Activated naive CD4-positive, alpha-beta T cell treated with anti-CD3 and anti-CD28 coated beads, Interleukin-2, amount 50 U/mL, for 24 hours (primary cell): Measurements from ENCODE around the gene CNDP2.

Experiments used
- H3K27ac Mint-ChIP-seq: one replicate; pipeline ENCODE4 v1.8.0; 2021; ENCODE audit warnings: mild to moderate bottlenecking, mixed read lengths
- H3K27me3 Mint-ChIP-seq: one replicate; pipeline ENCODE4 v1.8.0; 2021; ENCODE audit warnings: mixed read lengths
- H3K36me3 Mint-ChIP-seq: one replicate; pipeline ENCODE4 v1.8.0; 2021; ENCODE audit warnings: mixed read lengths
- H3K4me1 Mint-ChIP-seq: one replicate; pipeline ENCODE4 v1.8.0; 2021; ENCODE audit warnings: mixed read lengths
- H3K4me3 Mint-ChIP-seq: one replicate; pipeline ENCODE4 v1.8.0; 2021; ENCODE audit warnings: mild to moderate bottlenecking, mixed read lengths
- H3K9me3 Mint-ChIP-seq: one replicate; pipeline ENCODE4 v1.8.0; 2021; ENCODE audit warnings: mixed read lengths

Gene CNDP2

GRCh38 chr18:74506448-74507084, 10.4 kb downstream of the CNDP2 start:
- H3K4me3 Mint-ChIP-seq = no peak overlapping the region
- peaks cover 28% of the 10 kb centered on the region for H3K36me3 Mint-ChIP-seq
- no peaks in the 10 kb centered on the region for H3K9me3 Mint-ChIP-seq
- no peak overlapping the region for H3K27ac Mint-ChIP-seq
- H3K4me1 Mint-ChIP-seq = peaks cover 26% of the 10 kb centered on the region
- no peaks in the 10 kb centered on the region for H3K27me3 Mint-ChIP-seq

DNA sequence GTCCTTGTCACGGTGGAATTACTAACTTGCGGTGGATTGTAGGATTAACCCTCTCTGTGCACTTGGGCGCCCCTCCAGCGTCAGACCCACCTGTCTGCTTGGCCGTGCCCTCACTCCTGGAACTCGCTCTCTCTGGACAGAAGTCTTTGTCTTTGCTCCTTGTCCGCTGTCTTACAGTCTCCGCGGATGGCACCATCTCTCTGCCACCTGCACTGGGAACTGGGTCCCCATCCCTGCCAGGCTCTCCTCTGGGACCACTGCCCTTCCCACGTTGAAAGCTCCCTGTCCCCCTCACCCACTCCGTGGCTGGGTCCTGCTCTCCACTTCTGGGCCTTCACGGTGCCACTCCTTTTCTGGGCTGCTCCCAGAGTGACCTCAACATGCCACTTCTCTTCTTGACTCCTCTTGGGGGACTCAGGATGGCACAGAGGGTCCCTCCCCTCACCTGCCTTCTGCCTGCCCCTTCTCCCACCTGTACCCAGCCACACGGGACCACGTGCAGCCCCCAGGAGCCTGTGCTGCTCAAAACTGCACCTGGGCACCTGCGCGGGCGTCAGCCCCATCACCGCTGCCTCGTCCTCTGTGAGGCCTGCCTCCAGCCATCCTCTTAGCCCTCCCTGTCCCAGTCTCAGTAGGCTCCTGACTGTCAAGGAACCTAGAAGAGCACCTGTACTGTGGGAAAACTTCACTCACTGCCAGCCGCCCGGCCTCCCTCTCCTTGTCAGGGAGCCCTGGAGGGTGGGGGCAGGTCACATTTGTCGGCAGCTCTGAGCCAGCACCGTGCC, 11.1 kb downstream of the CNDP2 start:
- H3K4me1 Mint-ChIP-seq = peaks cover 22% of the 10 kb centered on the region
- H3K36me3 Mint-ChIP-seq = peaks cover 28% of the 10 kb centered on the region
- no peak overlapping the region for H3K27ac Mint-ChIP-seq
- no peaks in the 10 kb centered on the region for H3K9me3 Mint-ChIP-seq
- H3K4me3 Mint-ChIP-seq = no peak overlapping the region
- no peaks in the 10 kb centered on the region for H3K27me3 Mint-ChIP-seq

GRCh38 chr18:74507927-74508326, 11.8 kb downstream of the CNDP2 start:
- H3K27ac Mint-ChIP-seq = no peak overlapping the region
- H3K4me3 Mint-ChIP-seq = no peak overlapping the region
- no peaks in the 10 kb centered on the region for H3K27me3 Mint-ChIP-seq
- H3K36me3 Mint-ChIP-seq = peaks cover 30% of the 10 kb centered on the region
- H3K4me1 Mint-ChIP-seq = peaks cover 20% of the 10 kb centered on the region
- no peaks in the 10 kb centered on the region for H3K9me3 Mint-ChIP-seq

DNA sequence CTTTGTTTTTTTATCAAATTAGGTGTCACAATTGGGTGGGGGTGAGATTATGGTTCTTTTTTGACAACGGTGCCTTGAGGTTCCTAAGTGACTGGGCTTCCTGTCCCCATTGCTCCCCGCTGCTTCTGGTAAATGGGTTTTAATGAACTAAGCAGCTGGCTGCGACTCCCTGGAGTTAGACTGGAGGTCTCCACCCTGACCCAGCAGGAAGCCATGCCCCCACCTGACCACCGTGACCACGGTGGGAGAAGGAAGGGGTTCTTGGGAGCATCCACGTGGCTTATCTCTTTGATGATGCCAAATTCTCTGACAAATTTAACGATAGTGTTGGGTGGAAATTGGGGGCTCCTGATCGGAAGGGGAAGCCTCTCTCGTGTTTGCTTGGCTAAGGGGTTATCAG, 12.2 kb downstream of the CNDP2 start:
- H3K27ac Mint-ChIP-seq = no peak overlapping the region
- no peaks in the 10 kb centered on the region for H3K27me3 Mint-ChIP-seq
- peaks cover 27% of the 10 kb centered on the region for H3K36me3 Mint-ChIP-seq
- H3K4me1 Mint-ChIP-seq = peaks cover 16% of the 10 kb centered on the region
- H3K4me3 Mint-ChIP-seq = no peak overlapping the region
- H3K9me3 Mint-ChIP-seq = no peaks in the 10 kb centered on the region

DNA sequence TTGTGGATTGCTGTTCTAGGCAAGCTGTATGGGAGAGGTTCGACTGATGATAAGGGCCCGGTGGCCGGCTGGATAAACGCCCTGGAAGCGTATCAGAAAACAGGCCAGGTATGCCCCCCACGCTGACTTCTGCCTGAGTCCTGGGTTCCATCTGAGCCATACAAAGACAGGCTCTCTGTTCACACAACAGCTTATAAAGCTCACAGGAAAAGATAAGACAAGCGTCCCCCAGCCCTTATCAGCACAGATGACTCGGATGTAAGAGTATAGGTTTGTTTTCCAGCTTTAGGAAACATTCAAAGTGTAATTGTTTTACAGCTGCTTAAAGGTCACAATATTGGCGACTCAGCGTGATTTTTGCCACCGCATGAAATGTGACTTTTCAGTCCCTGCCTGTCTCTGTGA, 12.7 kb downstream of the CNDP2 start:
- peaks cover 15% of the 10 kb centered on the region for H3K4me1 Mint-ChIP-seq
- H3K27ac Mint-ChIP-seq = no peak overlapping the region
- no peak overlapping the region for H3K4me3 Mint-ChIP-seq
- no peaks in the 10 kb centered on the region for H3K9me3 Mint-ChIP-seq
- H3K36me3 Mint-ChIP-seq = peaks cover 26% of the 10 kb centered on the region
- no peaks in the 10 kb centered on the region for H3K27me3 Mint-ChIP-seq

DNA sequence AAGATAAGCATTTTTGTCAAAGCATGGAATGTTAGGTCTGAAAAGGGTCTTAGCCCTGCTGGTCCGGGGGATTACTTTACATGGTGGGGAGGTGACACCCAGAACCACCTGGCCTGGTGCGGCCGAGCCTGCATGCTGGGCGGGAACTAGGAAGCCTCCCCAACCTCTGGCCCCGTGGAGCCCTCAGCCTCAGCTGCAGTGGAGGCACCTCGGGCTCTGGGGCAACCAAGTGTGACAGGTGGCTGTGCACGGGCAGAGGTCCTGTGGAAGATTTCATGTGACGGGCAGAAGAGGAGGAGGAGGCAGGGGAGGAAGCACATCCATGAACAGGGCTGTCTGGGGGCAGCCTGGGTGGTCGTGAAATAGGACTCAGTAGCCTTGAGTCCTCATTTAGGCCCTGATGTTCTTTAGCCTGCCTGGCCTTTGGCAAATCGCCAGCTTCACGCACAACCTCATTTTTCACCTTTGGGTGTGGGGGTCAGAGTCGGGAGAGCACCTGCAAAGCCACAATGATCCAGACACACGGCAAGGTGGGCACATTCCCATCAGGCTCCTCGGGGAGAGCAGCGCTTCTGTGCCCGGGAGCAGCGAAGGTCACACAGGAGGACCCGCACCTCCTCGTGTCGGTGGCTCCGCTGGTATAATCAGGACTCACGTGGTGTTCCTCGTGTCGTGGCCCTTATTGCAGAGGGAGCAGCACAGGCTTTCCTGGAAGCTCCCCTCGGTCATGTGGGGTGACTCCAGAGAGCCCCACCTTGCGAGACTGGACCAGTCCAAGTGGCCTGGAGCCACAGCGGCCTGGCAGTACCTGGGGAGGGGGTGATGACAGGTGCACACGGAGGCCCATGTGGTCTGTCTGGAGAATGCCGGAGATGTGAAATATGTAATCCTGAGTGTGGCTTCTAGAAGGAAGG, 13.9 kb downstream of the CNDP2 start:
- Mint-ChIP-seq H3K36me3 (peaks cover 33% of the 10 kb centered on the region), H3K4me3 (no peak overlapping the region), H3K27me3 (no peaks in the 10 kb centered on the region), H3K27ac (no peak overlapping the region), H3K9me3 (no peaks in the 10 kb centered on the region), H3K4me1 (peaks cover 15% of the 10 kb centered on the region)

GRCh38 chr18:74510770-74511095, 14.6 kb downstream of the CNDP2 start:
- no peaks in the 10 kb centered on the region for H3K27me3 Mint-ChIP-seq
- peaks cover 15% of the 10 kb centered on the region for H3K4me1 Mint-ChIP-seq
- no peak overlapping the region for H3K27ac Mint-ChIP-seq
- H3K36me3 Mint-ChIP-seq = peaks cover 31% of the 10 kb centered on the region
- no peak overlapping the region for H3K4me3 Mint-ChIP-seq
- no peaks in the 10 kb centered on the region for H3K9me3 Mint-ChIP-seq

DNA sequence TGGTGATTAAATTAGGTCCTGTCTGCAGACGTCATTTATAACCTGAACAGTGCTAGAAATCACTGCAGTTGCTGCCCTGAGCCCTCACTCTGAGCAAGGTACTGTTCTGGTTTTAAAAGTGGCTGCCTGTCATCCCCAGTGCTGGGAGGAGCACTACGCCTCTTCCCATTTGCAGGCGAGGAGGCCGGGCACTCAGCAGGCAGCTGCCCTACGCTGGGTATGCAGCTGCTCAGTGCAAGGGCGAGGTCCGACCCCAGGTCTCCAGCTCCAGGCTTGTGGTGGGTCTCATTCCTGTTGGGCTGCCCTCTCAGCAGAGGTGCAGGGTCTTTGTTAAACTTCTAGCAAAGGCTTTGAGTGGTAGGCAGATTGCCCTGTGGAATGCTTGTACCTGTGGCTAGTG, 15.7 kb downstream of the CNDP2 start:
- H3K36me3 Mint-ChIP-seq = peaks cover 26% of the 10 kb centered on the region
- no peak overlapping the region for H3K27ac Mint-ChIP-seq
- H3K9me3 Mint-ChIP-seq = no peaks in the 10 kb centered on the region
- no peaks in the 10 kb centered on the region for H3K27me3 Mint-ChIP-seq
- peaks cover 13% of the 10 kb centered on the region for H3K4me1 Mint-ChIP-seq
- H3K4me3 Mint-ChIP-seq = no peak overlapping the region

DNA sequence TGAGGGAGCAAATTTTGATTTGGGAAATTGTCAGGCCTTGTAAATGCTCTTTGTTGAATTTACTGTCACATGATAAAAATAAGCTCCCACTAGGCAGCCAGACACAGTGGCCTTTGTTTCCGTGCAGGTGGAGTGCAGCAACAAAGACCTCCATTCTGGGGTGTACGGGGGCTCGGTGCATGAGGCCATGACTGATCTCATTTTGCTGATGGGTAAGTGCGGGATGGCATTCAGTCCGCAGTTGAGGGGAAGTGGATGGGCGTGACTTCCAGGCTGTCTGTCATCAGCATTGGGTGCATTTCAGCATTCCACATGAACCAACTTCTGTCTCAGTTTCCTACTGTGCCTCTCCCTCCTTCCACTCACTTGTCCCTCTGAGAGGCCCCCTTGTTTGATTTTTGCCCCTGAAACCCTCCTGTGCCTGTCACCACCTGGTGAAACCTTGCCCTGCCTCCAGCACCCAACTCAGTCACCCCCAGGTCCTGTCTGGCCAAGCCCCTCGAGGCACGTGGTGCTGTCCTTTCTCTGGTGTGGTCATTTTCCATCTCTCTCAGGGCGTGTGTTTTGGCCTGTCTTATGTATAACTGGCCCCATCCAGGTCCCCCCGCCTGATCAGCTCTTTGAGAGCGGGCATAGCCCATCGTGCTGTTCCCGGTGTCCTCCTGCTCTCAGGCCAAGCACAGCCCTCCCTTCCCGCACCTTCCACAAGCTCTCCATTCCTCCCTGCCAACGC, 16.3 kb downstream of the CNDP2 start:
- peaks cover 6% of the 10 kb centered on the region for H3K4me1 Mint-ChIP-seq
- H3K4me3 Mint-ChIP-seq = no peak overlapping the region
- H3K27ac Mint-ChIP-seq = no peak overlapping the region
- H3K27me3 Mint-ChIP-seq = no peaks in the 10 kb centered on the region
- peaks cover 20% of the 10 kb centered on the region for H3K36me3 Mint-ChIP-seq
- H3K9me3 Mint-ChIP-seq = no peaks in the 10 kb centered on the region

DNA sequence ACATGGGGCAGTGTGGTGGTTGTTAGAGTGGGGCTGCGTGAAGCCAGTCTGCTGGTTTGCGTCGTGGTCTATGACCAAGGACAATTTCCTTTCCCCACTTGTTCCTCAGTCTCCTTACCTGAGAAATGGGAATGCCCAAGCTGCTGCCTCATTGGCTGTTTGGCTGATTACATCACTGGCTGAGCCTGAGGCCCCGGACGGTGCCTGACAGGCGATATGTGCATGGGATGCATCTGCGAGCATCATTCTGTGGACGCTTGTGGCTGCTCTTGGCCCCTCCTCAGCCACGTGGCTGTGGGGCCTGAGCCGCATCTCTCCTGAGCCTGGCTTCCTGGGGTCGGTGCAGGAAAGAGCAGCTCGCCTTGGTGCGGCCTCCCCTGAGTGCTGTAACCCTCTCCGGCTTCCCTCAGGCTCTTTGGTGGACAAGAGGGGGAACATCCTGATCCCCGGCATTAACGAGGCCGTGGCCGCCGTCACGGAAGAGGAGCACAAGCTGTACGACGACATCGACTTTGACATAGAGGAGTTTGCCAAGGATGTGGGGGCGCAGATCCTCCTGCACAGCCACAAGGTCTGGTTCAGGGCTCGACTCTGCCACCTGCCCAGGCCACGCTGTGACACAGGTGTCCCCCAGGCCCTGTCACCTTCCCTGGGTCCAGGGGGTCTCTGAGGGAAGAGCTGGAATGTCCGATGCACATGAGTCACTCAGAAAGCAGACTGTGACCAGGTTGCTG, 17.2 kb downstream of the CNDP2 start:
- Mint-ChIP-seq H3K9me3 (no peaks in the 10 kb centered on the region), H3K36me3 (peaks cover 16% of the 10 kb centered on the region), H3K4me1 (peaks cover 3% of the 10 kb centered on the region), H3K27me3 (no peaks in the 10 kb centered on the region), H3K27ac (no peak overlapping the region), H3K4me3 (no peak overlapping the region)

DNA sequence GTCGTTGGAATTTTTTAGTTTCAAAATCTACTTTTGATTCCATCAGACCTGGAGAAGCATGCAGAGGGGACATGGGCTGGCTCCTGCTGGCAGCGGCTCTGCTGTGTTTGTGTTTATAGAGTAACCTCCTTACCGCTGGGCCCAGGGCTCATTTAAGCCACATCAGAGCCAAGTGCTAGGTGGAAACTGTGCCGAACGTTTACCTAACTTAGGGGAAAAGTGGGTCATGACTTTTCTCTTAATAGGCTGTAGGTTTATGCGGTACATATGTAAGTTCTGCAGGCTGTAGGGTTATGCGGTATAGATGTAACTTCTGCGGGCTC, 17.7 kb downstream of the CNDP2 start:
- H3K4me3 Mint-ChIP-seq = no peak overlapping the region
- H3K4me1 Mint-ChIP-seq = peaks cover 3% of the 10 kb centered on the region
- H3K27me3 Mint-ChIP-seq = no peaks in the 10 kb centered on the region
- no peak overlapping the region for H3K27ac Mint-ChIP-seq
- no peaks in the 10 kb centered on the region for H3K9me3 Mint-ChIP-seq
- H3K36me3 Mint-ChIP-seq = peaks cover 16% of the 10 kb centered on the region

DNA sequence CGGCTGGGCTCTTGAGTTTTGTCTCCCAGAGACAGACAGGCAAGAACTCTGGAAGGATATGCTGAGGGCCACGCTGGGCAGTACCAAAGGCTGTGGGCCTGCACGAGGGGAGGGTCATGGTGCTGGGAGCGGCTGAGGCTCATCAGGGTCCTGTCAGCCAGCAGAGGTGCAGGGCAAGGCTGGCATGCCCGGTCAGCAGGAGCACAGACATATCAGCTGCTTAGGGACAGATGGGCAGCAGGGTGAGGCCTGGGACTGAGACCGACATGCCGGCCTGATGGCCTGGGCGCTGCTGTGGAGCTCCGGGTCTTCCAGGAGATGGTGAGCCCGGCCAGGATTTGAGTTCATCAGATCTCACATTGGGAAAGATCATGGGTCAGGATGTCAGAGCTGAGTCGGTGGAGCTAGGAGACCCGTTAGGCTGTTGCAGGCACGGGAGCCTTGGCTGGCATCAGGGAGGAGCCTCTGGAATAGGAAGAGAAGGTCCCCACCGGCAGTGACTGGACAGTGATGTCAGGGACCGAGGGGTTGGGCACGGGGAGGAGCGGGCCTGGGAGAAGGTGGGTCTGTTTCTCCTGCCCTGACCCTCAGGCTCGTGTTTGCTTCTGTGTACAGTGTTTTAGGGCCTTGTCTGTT, 18.8 kb downstream of the CNDP2 start:
- peak overlapping the region; percentile 23 for H3K27ac Mint-ChIP-seq
- H3K36me3 Mint-ChIP-seq = peaks cover 19% of the 10 kb centered on the region

DNA sequence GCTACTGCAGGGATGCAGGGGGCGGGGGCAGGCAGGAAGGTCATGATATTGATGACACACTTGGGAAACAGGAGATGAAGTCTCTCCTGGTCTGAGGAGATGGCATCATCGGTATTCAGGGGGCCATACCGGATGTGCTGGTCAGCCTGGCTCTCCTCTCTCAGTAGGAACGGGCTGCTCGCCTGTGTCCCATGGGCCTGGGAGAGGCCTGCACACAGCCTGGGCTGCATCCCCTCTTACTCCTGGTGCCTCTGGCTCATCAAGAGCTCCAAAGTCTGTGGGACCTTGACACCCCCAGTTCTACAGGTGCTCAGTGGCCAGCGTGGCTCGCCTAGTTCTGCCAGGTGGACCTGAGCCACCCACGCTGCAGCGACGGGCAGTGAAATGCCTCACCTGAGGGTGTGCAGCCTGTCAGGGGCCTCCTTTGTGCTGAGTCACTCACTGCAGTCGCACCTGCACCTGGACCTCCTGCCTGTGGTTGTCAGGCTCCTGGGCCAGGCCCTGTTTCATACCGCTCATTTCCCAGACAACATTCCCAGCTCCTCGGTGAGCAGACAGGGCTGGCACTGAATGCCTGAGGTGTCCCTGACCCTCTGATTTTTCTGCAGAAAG, 19.6 kb downstream of the CNDP2 start:
- Mint-ChIP-seq H3K27ac (no peak overlapping the region), H3K9me3 (no peaks in the 10 kb centered on the region), H3K36me3 (peaks cover 20% of the 10 kb centered on the region), H3K27me3 (no peaks in the 10 kb centered on the region), H3K4me1 (peaks cover 3% of the 10 kb centered on the region), H3K4me3 (no peak overlapping the region)

More for the DNA sequence above, 18.8 kb downstream of the CNDP2 start:
- no peak overlapping the region for H3K4me3 Mint-ChIP-seq
- H3K9me3 Mint-ChIP-seq = no peaks in the 10 kb centered on the region
- H3K4me1 Mint-ChIP-seq = peaks cover 3% of the 10 kb centered on the region
- H3K27me3 Mint-ChIP-seq = no peaks in the 10 kb centered on the region
